Liver (tissue), 9 donors: ENCODE results near the gene ACTL7B. TPM values are rescaled to one million over a fixed set of nuclear protein-coding genes. Genes with fewer than 3 reads are reported as not detected.
"Not testable (repeated sequence)": the region's sequence is repeated elsewhere in the genome, so short reads cannot be mapped to it uniquely, and the experiment has no call there.

Experiments
- DNase-seq: peaks from one replicate; pipeline ENCODE4 v3.0.0-alpha.2; 2017; ENCODE audit warnings: low spot score
- H3K27ac ChIP-seq, 2 donors: one replicate each; pipeline ENCODE4 v1.7.0; 2013; ENCODE audit warnings: inconsistent platforms in 2 of 2, low read length in 2 of 2, control low read depth in 1 of 2, low read depth in 1 of 2, mild to moderate bottlenecking in 1 of 2
- H3K27me3 ChIP-seq, 4 donors: one replicate each; pipeline versions ENCODE4 v1.6.1 to v1.7.0; 2013; ENCODE audit warnings: low read length in 3 of 4, inconsistent platforms in 1 of 4, mild to moderate bottlenecking in 1 of 4, moderate library complexity in 1 of 4; ENCODE audit not compliant: control insufficient read depth in 4 of 4, insufficient read depth in 4 of 4
- H3K36me3 ChIP-seq, 4 donors: one replicate each; pipeline versions ENCODE4 v1.6.1 to v1.7.0; 2013; ENCODE audit warnings: low read length in 3 of 4, mild to moderate bottlenecking in 3 of 4, low read depth in 1 of 4, moderate library complexity in 1 of 4; ENCODE audit not compliant: control insufficient read depth in 4 of 4, insufficient read depth in 3 of 4
- H3K4me1 ChIP-seq, 4 donors: one replicate each; pipeline versions ENCODE4 v1.6.1 to v1.7.0; 2013; ENCODE audit warnings: low read length in 3 of 4, mild to moderate bottlenecking in 3 of 4, moderate library complexity in 1 of 4; ENCODE audit not compliant: control insufficient read depth in 4 of 4, insufficient read depth in 4 of 4
- H3K4me3 ChIP-seq, 3 donors: one replicate each; pipeline versions ENCODE4 v1.6.1 to v1.7.0; 2013; ENCODE audit warnings: low read length in 3 of 3, control low read depth in 1 of 3, low read depth in 1 of 3, mild to moderate bottlenecking in 1 of 3
- H3K9ac ChIP-seq, 2 donors: one replicate each; pipeline ENCODE4 v1.7.0; 2013; ENCODE audit warnings: low read length in 2 of 2, mild to moderate bottlenecking in 2 of 2, moderate library complexity in 2 of 2, control low read depth in 1 of 2, low read depth in 1 of 2
- H3K9me3 ChIP-seq, 4 donors: one replicate each; pipeline versions ENCODE4 v1.6.1 to v1.7.0; 2013; ENCODE audit warnings: low read length in 3 of 4; ENCODE audit not compliant: control insufficient read depth in 4 of 4
- EGR1 ChIP-seq, 2 donors: IDR thresholded peaks; 2 replicates each; pipeline ENCODE4 v1.6.1; 2016 to 2018; ENCODE audit warnings: antibody characterized with exemption in 2 of 2, low read depth in 2 of 2
- FOXA1 ChIP-seq: IDR thresholded peaks from 2 replicates; pipeline ENCODE4 v1.6.1; 2016; ENCODE audit warnings: antibody characterized with exemption
- FOXA2 ChIP-seq: IDR thresholded peaks from 2 replicates; pipeline ENCODE4 v1.6.1; 2016; ENCODE audit warnings: antibody characterized with exemption
- GABPA ChIP-seq, 2 donors: IDR thresholded peaks in 1 of 2; conservative IDR thresholded peaks in 1 of 2; 2 replicates each; pipeline ENCODE4 v1.6.1; 2016; ENCODE audit warnings: antibody characterized with exemption in 2 of 2, mild to moderate bottlenecking in 1 of 2, moderate library complexity in 1 of 2
- HNF4A ChIP-seq, 2 donors: conservative IDR thresholded peaks; 2 replicates each; pipeline ENCODE4 v1.6.1; 2016; ENCODE audit warnings: antibody characterized with exemption in 2 of 2, mild to moderate bottlenecking in 2 of 2
- HNF4G ChIP-seq: IDR thresholded peaks from 2 replicates; pipeline ENCODE4 v1.6.1; 2016; ENCODE audit warnings: antibody characterized with exemption
- JUND ChIP-seq, 2 donors: IDR thresholded peaks; 2 replicates each; pipeline ENCODE4 v1.6.1; 2016; ENCODE audit warnings: antibody characterized with exemption in 2 of 2
- MAX ChIP-seq: IDR thresholded peaks from 2 replicates; pipeline ENCODE4 v1.6.1; 2016; ENCODE audit warnings: antibody characterized with exemption
- RAD21 ChIP-seq, 2 donors: IDR thresholded peaks; 2 replicates each; pipeline ENCODE4 v1.6.1; 2016; ENCODE audit warnings: antibody characterized with exemption in 2 of 2, mild to moderate bottlenecking in 2 of 2
- RXRA ChIP-seq, 2 donors: IDR thresholded peaks; 2 replicates each; pipeline ENCODE4 v1.6.1; 2017 to 2018; ENCODE audit warnings: antibody characterized with exemption in 2 of 2, mild to moderate bottlenecking in 1 of 2
- SP1 ChIP-seq: IDR thresholded peaks from 2 replicates; pipeline ENCODE4 v1.6.1; 2018; ENCODE audit warnings: antibody characterized with exemption, mild to moderate bottlenecking
- TAF1 ChIP-seq: conservative IDR thresholded peaks from 2 replicates; pipeline ENCODE4 v1.6.1; 2016; ENCODE audit warnings: antibody characterized with exemption, mild to moderate bottlenecking
- YY1 ChIP-seq: IDR thresholded peaks from 2 replicates; pipeline ENCODE4 v1.6.1; 2016; ENCODE audit warnings: antibody characterized with exemption, mild to moderate bottlenecking
- WGBS: extraction: QIAGEN DNeasy Blood & Tissue Kit; methylation state at CpG from one replicate; pipeline ENCODE4 v1.1.7; 2013; 5-methylcytosine and 5-hydroxymethylcytosine counted together
- polyA plus RNA-seq, 2 donors: library from polyadenylated mRNA; stranded (reverse) in 1 of 2; unstranded in 1 of 2; fragments of 200-250 nt in 1 of 2; fragments of >200 nt in 1 of 2; fragmentation: Nextera tagmentation in 1 of 2; extraction: Ambion mirVana in 1 of 2; gene quantifications; one replicate each; pipeline versions ENCODE4 v1.2.1 to v1.2.3, GENCODE V29; 2013 to 2015
- total RNA-seq, 2 donors: library from RNA; depleted of rRNA; stranded (reverse); fragments of >200 nt; gene quantifications; one replicate each; pipeline ENCODE4 v1.2.3, GENCODE V29; 2014
- TF ChIP-seq, protein P1 (sequence below): fragments of 150-350 bp; IDR thresholded peaks from 2 replicates; pipeline ENCODE4 v1.5.1; 2017; ENCODE audit warnings: improper control_type of control experiment, low read depth, low read length; ENCODE audit not compliant: missing input control
- TF ChIP-seq, protein P2 (sequence below): IDR thresholded peaks from 2 replicates; pipeline ENCODE4 v1.6.1; 2016; ENCODE audit warnings: antibody characterized with exemption
- TF ChIP-seq, protein P3 (sequence below): IDR thresholded peaks from 2 replicates; pipeline ENCODE4 v1.6.1; 2016; ENCODE audit warnings: antibody characterized with exemption, mild to moderate bottlenecking
- donor health status: healthy.
- donor health status: healthy.
- donor health status: healthy.
- donor health status: healthy.
- donor health status: healthy.

ACTL7B gene
- total and polyA plus RNA-seq, 4 donors, result 0.09 TPM; not detected in 3

GRCh38 chr9:108850293-108850897 is 5.4 kb downstream of the ACTL7B start:
- 88% methylated on average over 3 of the region's 3 CpGs for WGBS
- Histone ChIP-seq H3K36me3 (no peaks in the 10 kb centered on the region), H3K9ac (no peak overlapping the region)

DNA sequence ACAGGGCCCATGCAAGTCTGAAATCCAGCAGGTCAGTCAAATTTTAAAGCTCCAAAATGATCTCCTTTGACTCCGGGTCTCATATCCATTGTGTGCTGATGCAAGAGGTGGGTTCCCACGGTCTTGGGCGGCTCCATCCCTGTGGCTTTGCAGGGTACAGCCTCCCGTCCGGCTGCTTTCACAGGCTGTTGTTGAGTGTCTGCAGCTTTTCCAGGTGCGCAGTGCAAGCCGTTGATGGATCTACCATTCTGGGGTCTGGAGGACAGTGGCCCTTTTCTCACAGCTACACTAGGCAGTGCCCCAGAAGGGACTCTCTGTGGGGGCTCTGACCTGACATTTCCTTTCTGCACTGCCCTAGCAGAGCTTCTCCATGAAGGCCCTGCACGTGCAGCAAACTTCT is 7.5 kb downstream of the ACTL7B start:
- H3K9me3 ChIP-seq, H3K4me3 ChIP-seq, H3K36me3 ChIP-seq, H3K27me3 ChIP-seq, H3K4me1 ChIP-seq, H3K9ac ChIP-seq, H3K27ac ChIP-seq, DNase-seq: not testable (repeated sequence)
- 94% methylated on average over 8 of the region's 8 CpGs for WGBS

More at GRCh38 chr9:108850293-108850897, 5.4 kb downstream of the ACTL7B start:
- peaks cover 0 to 5% (median 0%) of the 10 kb centered on the region in 4 donors for H3K4me1 ChIP-seq
- no peaks in the 10 kb centered on the region for H3K9me3 ChIP-seq
- TF ChIP-seq JUND (IDR thresholded peaks at IDR 0.05) (no peak), RAD21 (IDR thresholded peaks at IDR 0.05) (peak; percentile 86 to 89), EGR1 (IDR thresholded peaks at IDR 0.05; ENCODE audit: low read depth in 2 of 2) (no peak), RXRA (IDR thresholded peaks at IDR 0.05) (no peak)
- TF ChIP-seq, protein P1, sequence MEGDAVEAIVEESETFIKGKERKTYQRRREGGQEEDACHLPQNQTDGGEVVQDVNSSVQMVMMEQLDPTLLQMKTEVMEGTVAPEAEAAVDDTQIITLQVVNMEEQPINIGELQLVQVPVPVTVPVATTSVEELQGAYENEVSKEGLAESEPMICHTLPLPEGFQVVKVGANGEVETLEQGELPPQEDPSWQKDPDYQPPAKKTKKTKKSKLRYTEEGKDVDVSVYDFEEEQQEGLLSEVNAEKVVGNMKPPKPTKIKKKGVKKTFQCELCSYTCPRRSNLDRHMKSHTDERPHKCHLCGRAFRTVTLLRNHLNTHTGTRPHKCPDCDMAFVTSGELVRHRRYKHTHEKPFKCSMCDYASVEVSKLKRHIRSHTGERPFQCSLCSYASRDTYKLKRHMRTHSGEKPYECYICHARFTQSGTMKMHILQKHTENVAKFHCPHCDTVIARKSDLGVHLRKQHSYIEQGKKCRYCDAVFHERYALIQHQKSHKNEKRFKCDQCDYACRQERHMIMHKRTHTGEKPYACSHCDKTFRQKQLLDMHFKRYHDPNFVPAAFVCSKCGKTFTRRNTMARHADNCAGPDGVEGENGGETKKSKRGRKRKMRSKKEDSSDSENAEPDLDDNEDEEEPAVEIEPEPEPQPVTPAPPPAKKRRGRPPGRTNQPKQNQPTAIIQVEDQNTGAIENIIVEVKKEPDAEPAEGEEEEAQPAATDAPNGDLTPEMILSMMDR, result peak; percentile 57
- TF ChIP-seq, protein P2, sequence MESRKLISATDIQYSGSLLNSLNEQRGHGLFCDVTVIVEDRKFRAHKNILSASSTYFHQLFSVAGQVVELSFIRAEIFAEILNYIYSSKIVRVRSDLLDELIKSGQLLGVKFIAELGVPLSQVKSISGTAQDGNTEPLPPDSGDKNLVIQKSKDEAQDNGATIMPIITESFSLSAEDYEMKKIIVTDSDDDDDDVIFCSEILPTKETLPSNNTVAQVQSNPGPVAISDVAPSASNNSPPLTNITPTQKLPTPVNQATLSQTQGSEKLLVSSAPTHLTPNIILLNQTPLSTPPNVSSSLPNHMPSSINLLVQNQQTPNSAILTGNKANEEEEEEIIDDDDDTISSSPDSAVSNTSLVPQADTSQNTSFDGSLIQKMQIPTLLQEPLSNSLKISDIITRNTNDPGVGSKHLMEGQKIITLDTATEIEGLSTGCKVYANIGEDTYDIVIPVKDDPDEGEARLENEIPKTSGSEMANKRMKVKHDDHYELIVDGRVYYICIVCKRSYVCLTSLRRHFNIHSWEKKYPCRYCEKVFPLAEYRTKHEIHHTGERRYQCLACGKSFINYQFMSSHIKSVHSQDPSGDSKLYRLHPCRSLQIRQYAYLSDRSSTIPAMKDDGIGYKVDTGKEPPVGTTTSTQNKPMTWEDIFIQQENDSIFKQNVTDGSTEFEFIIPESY, result no peak
- H3K4me3 ChIP-seq, result no peak overlapping the region
- no peak overlapping the region for H3K27ac ChIP-seq
- DNase-seq, result no peak
- no peaks in the 10 kb centered on the region for H3K27me3 ChIP-seq

- Histone ChIP-seq H3K36me3 (no peaks in the 10 kb centered on the region), H3K9ac (no peak overlapping the region), H3K27ac (no peak overlapping the region), H3K9me3 (no peaks in the 10 kb centered on the region), H3K27me3 (no peaks in the 10 kb centered on the region), H3K4me1 (no peaks in the 10 kb centered on the region), H3K4me3 (no peak overlapping the region)
- DNase-seq, result no peak
- WGBS, result 84% methylated on average over 2 of the region's 2 CpGs
- TF ChIP-seq, protein P1, result no peak
- TF ChIP-seq JUND (IDR thresholded peaks at IDR 0.05), result no peak
- no peak for TF ChIP-seq YY1
- TF ChIP-seq HNF4A (conservative IDR thresholded peaks at IDR 0.05), result no peak
- no peak for TF ChIP-seq HNF4G
- no peak for TF ChIP-seq SP1
- TF ChIP-seq MAX, result no peak
- no peak for TF ChIP-seq RXRA (IDR thresholded peaks at IDR 0.05)
- no peak for TF ChIP-seq RAD21 (IDR thresholded peaks at IDR 0.05)
- no peak for TF ChIP-seq FOXA2
- TF ChIP-seq, protein P3, sequence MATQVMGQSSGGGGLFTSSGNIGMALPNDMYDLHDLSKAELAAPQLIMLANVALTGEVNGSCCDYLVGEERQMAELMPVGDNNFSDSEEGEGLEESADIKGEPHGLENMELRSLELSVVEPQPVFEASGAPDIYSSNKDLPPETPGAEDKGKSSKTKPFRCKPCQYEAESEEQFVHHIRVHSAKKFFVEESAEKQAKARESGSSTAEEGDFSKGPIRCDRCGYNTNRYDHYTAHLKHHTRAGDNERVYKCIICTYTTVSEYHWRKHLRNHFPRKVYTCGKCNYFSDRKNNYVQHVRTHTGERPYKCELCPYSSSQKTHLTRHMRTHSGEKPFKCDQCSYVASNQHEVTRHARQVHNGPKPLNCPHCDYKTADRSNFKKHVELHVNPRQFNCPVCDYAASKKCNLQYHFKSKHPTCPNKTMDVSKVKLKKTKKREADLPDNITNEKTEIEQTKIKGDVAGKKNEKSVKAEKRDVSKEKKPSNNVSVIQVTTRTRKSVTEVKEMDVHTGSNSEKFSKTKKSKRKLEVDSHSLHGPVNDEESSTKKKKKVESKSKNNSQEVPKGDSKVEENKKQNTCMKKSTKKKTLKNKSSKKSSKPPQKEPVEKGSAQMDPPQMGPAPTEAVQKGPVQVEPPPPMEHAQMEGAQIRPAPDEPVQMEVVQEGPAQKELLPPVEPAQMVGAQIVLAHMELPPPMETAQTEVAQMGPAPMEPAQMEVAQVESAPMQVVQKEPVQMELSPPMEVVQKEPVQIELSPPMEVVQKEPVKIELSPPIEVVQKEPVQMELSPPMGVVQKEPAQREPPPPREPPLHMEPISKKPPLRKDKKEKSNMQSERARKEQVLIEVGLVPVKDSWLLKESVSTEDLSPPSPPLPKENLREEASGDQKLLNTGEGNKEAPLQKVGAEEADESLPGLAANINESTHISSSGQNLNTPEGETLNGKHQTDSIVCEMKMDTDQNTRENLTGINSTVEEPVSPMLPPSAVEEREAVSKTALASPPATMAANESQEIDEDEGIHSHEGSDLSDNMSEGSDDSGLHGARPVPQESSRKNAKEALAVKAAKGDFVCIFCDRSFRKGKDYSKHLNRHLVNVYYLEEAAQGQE, result no peak
- TF ChIP-seq GABPA (IDR thresholded peaks at IDR 0.05 in 1 of 2, conservative IDR thresholded peaks at IDR 0.05 in 1 of 2), result no peak
- TF ChIP-seq FOXA1, result no peak
- no peak for TF ChIP-seq TAF1
Measured at GRCh38 chr9:108845947-108846346, 9.8 kb downstream of the ACTL7B start.
